IPS-18a (cell line): ENCODE measurements around the gene AKIP1.
"Not testable (repeated sequence)": the region's sequence is repeated elsewhere in the genome, so short reads cannot be mapped to it uniquely, and the experiment has no call there.

Experiments used
- H3K27ac ChIP-seq: one replicate; pipeline ENCODE4 v1.5.1; 2013; ENCODE audit warnings: low read length
- H3K27me3 ChIP-seq: one replicate; pipeline ENCODE4 v1.6.1; 2013; ENCODE audit warnings: mild to moderate bottlenecking, low read length; ENCODE audit not compliant: control insufficient read depth, insufficient read depth
- H3K36me3 ChIP-seq: one replicate; pipeline ENCODE4 v1.6.1; 2013; ENCODE audit warnings: low read depth, low read length; ENCODE audit not compliant: control insufficient read depth
- H3K4me1 ChIP-seq: one replicate; pipeline ENCODE4 v1.6.1; 2013; ENCODE audit warnings: low read depth, low read length; ENCODE audit not compliant: control insufficient read depth
- H3K4me3 ChIP-seq: one replicate; pipeline ENCODE4 v1.5.1; 2013; ENCODE audit warnings: low read length
- H3K9ac ChIP-seq: one replicate; pipeline ENCODE4 v1.6.1; 2013; ENCODE audit warnings: mild to moderate bottlenecking, low read length, moderate library complexity
- H3K9me3 ChIP-seq: one replicate; pipeline ENCODE4 v1.6.1; 2013; ENCODE audit warnings: low read depth, low read length; ENCODE audit not compliant: control insufficient read depth

AKIP1 gene

DNA sequence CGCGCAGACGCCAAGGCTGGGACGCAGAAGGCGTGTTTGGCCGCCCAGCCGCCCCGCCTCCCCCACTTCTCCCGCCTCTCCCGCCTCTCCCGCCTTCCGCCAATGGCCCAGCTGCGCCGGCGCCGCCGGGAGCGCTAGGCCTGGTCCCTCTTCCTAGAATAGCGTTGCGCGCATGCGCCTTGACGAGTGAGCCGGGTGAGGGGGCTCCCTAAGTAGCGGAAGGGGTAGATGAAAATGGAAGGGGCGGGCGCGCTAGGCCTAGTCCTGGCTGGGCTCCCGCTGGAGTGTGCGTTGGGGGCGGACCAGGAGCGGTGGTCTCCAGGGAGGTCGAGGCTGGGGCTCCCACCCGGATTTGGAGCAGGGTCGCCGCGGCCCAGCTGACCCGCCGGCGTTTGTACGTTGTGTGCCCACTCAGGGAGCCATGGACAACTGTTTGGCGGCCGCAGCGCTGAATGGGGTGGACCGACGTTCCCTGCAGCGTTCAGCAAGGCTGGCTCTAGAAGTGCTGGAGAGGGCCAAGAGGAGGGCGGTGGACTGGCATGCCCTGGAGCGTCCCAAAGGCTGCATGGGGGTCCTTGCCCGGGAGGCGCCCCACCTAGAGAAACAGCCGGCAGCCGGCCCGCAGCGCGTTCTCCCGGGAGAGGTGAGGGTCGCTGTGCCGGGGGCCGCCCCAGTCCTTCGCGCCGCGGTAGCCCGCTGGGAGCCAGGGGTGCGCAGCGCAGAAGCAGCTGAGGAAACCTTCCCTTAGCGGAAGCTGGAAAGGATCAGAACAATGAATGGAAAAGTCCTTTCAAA is at the start of gene AKIP1:
TSS of gene AKIP1 (plus strand) at position 161 of the 795 bp plus-strand sequence. CDS start at position 422, 261 bp downstream.
- Histone ChIP-seq H3K9me3 (no peaks in the 10 kb centered on the region), H3K9ac (peak within 1 kb of the TSS; percentile 84), H3K27ac (peak within 1 kb of the TSS; percentile 52), H3K27me3 (peaks cover 26% of the 10 kb centered on the region), H3K4me1 (peaks cover 13% of the 10 kb centered on the region), H3K4me3 (peak within 1 kb of the TSS; percentile 90), H3K36me3 (peaks cover 5% of the 10 kb centered on the region)

DNA sequence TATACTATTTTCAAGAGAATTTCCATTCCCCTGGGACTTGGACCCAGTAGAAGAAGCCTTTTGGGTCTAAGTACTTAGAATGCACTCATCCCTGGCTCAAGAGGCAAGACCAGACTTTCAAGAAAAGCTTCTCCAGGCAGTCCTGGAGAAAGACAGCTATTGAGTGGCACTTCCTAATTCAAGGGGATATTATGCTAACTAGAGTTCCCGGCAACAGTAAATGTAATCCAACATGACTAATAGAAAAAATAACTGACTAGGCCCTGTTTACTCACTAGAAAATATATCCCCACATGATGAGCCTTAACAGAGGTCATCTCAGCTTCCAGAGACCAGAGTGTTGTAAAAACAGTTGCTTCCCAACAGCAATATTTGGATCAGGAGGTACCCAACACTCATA is 47.2 kb upstream of the AKIP1 start:
- Histone ChIP-seq H3K4me3 (no peak overlapping the region), H3K9me3 (no peaks in the 10 kb centered on the region), H3K27me3 (no peaks in the 10 kb centered on the region), H3K9ac (no peak overlapping the region), H3K4me1 (peaks cover 17% of the 10 kb centered on the region), H3K36me3 (no peaks in the 10 kb centered on the region), H3K27ac (no peak overlapping the region)

DNA sequence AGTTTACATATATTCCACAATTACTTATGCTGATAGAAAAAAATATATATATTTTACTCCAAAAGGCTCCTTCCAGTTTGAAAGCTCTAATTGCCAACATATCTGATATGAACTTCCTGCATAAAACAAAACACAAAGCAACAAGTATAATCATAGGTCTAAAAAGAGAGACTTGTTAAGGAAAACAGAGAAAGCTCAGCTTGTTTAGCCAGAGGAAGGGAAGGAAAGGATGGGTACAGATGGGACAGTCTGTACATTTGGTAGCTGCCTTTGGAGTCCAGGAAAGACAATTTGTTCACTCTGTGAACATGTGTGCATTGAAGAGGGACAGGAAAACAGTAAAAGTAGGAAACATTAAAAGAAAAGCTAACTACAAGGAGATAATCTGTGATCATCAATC is 45.7 kb upstream of the AKIP1 start:
- H3K27ac ChIP-seq: no peak overlapping the region

GRCh38 chr11:8867035-8867434 is 44.0 kb upstream of the AKIP1 start:
- Histone ChIP-seq H3K27me3 (no peaks in the 10 kb centered on the region), H3K36me3 (no peaks in the 10 kb centered on the region), H3K9ac (no peak overlapping the region), H3K4me3 (no peak overlapping the region), H3K27ac (no peak overlapping the region), H3K9me3 (no peaks in the 10 kb centered on the region), H3K4me1 (peaks cover 23% of the 10 kb centered on the region)

More for the DNA sequence above, 45.7 kb upstream of the AKIP1 start:
- Histone ChIP-seq H3K9me3 (no peaks in the 10 kb centered on the region), H3K9ac (no peak overlapping the region), H3K36me3 (no peaks in the 10 kb centered on the region), H3K27me3 (no peaks in the 10 kb centered on the region), H3K4me3 (no peak overlapping the region), H3K4me1 (peaks cover 19% of the 10 kb centered on the region)

- Histone ChIP-seq H3K4me1 (peaks cover 23% of the 10 kb centered on the region), H3K36me3 (no peaks in the 10 kb centered on the region), H3K9ac (no peak overlapping the region), H3K4me3 (no peak overlapping the region), H3K27me3 (no peaks in the 10 kb centered on the region), H3K9me3 (no peaks in the 10 kb centered on the region), H3K27ac (no peak overlapping the region)
These were observed 42.9 kb upstream of the AKIP1 start for GRCh38 chr11:8867931-8868631.

- Histone ChIP-seq H3K36me3 (no peaks in the 10 kb centered on the region), H3K27me3 (no peaks in the 10 kb centered on the region), H3K4me1 (peaks cover 18% of the 10 kb centered on the region), H3K27ac (no peak overlapping the region), H3K4me3 (peak overlapping the region; percentile 62), H3K9me3 (no peaks in the 10 kb centered on the region), H3K9ac (peak overlapping the region; percentile 65)
These were observed 40.4 kb upstream of the AKIP1 start for GRCh38 chr11:8870411-8871170.

DNA sequence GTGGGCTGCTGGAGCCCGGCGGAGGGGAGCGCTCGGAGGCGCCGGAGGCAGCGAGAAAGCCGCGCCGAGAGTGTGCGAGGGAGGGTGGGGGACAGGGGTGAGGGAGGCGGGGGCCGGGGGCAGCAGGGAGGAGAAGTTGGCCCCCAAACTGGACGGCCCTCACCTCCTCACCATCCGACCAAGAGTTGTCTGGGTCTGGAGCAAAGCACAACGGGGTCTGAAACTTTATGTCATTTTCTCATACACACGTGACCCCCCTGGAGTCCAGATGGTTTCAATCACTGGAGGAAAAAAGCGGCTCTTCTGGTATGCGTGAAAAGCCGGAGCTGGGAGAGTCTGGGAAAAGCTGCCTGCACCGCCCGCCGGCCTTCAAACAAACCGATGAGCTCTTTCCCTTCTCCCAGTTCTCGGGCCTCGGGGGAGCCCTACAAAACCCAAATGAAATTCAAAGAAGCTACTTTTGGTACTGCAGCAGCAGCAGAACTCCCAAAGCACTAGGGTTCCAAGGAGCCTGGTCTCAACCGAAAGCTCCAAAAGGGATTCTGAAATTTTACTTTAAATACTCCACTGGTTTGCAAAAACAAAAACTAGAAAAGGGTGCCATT is 39.7 kb upstream of the AKIP1 start:
- Histone ChIP-seq H3K9me3 (no peaks in the 10 kb centered on the region), H3K9ac (peak overlapping the region; percentile 65), H3K4me3 (peak overlapping the region; percentile 62), H3K4me1 (peaks cover 18% of the 10 kb centered on the region), H3K27me3 (no peaks in the 10 kb centered on the region), H3K36me3 (no peaks in the 10 kb centered on the region), H3K27ac (no peak overlapping the region)

DNA sequence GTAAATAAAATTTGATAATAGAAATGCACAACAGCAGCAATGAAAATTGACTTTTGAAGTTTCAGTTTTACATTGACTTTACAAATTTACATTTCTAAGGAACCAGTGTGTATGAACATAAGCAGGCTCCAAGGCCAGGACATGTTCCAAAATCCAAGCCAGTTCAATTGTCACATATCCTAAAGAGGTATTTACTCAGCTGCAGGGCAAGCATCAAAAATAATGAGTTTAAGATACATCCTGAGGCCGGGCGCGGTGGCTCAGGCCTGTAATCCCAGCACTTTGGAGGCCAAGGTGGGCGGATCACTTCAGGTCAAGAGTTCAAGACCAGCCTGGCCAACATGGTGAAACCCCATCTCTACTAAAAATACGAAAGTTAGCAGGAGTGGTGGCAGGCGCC is 39.0 kb upstream of the AKIP1 start:
- H3K4me1 ChIP-seq: peaks cover 18% of the 10 kb centered on the region
- H3K27ac ChIP-seq: no peak overlapping the region
- H3K36me3 ChIP-seq: no peaks in the 10 kb centered on the region
- peak overlapping the region; percentile 62 for H3K4me3 ChIP-seq
- H3K9ac ChIP-seq: peak overlapping the region; percentile 65
- no peaks in the 10 kb centered on the region for H3K9me3 ChIP-seq
- H3K27me3 ChIP-seq: no peaks in the 10 kb centered on the region

DNA sequence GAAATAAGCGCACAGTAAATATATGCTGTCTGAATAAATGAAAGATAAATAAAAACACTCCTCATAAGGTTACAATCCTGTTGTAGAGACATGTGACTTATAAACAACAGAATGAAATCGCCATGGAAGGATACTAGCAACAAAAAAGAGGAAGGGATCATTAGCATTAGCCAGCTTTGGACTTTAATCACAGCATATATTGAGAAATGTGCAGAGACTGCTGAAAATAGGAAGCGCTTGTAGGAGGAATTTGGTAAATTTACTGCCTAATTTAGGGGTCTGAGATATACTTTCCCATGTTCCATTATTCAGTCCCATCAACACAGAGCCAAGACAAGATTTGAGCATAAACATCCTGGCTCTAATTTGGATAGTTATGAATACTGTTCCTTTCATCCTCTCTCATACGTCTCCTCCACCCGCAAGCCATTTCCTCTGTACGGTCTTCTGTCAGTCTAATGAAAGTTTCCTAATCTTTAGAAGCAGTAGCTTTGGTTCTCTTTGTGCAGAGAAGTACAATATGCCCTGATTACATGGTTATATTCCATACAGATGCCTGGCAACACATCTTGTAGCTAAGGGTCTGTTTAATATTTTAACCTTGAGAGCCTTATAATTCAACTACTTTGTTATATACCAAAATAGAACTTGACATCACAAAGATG is 37.1 kb upstream of the AKIP1 start:
- Histone ChIP-seq H3K9ac (no peak overlapping the region), H3K4me3 (no peak overlapping the region), H3K27me3 (no peaks in the 10 kb centered on the region), H3K36me3 (no peaks in the 10 kb centered on the region), H3K9me3 (no peaks in the 10 kb centered on the region), H3K4me1 (peaks cover 12% of the 10 kb centered on the region), H3K27ac (no peak overlapping the region)

DNA sequence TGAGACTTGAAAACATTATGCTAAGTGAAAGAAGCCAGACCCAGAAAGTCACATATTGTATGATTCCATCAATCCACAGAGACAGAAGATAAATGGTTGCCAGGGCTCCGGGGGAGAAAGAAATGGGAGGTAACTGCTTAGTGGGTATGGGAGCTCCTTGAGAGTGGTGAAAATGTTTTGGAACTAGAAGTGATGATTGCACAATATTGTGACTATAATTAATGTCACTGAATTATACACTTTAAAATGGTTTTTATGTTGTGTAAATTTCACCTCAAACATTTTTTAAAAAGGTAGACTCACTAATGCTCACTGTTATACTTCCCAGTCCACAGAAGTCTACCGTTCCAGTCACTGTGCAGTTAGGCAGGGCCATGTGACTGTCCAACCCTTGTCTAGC is 32.2 kb upstream of the AKIP1 start:
- no peaks in the 10 kb centered on the region for H3K4me1 ChIP-seq
- no peak overlapping the region for H3K9ac ChIP-seq
- H3K36me3 ChIP-seq: no peaks in the 10 kb centered on the region
- H3K4me3 ChIP-seq: no peak overlapping the region
- H3K27me3 ChIP-seq: no peaks in the 10 kb centered on the region
- no peaks in the 10 kb centered on the region for H3K9me3 ChIP-seq
- H3K27ac ChIP-seq: no peak overlapping the region

GRCh38 chr11:8881585-8881984 is 29.4 kb upstream of the AKIP1 start:
- not testable (repeated sequence) for H3K4me1 ChIP-seq, H3K27me3 ChIP-seq, H3K9me3 ChIP-seq, H3K36me3 ChIP-seq, H3K9ac ChIP-seq, H3K27ac ChIP-seq, H3K4me3 ChIP-seq
